HG03108 (cell line): ENCODE measurements around the gene IFI27L2.

ENCODE experiments used
- ATAC-seq: cut with Tn5 transposase; IDR thresholded peaks from one replicate; pipeline ENCODE4 v1.9.1; 2021; ENCODE audit warnings: moderate library complexity; ENCODE audit not compliant: unreplicated experiment

Gene IFI27L2

GRCh38 chr14:94103554-94104150 is 25.8 kb downstream of the IFI27L2 start:
- ATAC-seq = no peak

- no peak for ATAC-seq
Observed at GRCh38 chr14:94102768-94103482, 26.5 kb downstream of the IFI27L2 start.

GRCh38 chr14:94101748-94102147 is 27.7 kb downstream of the IFI27L2 start:
- ATAC-seq = no peak

GRCh38 chr14:94100847-94101246 is 28.6 kb downstream of the IFI27L2 start:
- no peak for ATAC-seq

- ATAC-seq = no peak
Observed at GRCh38 chr14:94099006-94099405, 30.4 kb downstream of the IFI27L2 start.

GRCh38 chr14:94098326-94098992 is 30.9 kb downstream of the IFI27L2 start:
- no peak for ATAC-seq

- no peak for ATAC-seq
Observed at GRCh38 chr14:94097091-94097490, 32.3 kb downstream of the IFI27L2 start.

GRCh38 chr14:94093418-94093817 is 36.0 kb downstream of the IFI27L2 start:
- no peak for ATAC-seq

GRCh38 chr14:94089479-94089878 is 39.9 kb downstream of the IFI27L2 start:
- no peak for ATAC-seq

- ATAC-seq = no peak
Observed at GRCh38 chr14:94088516-94088915, 40.9 kb downstream of the IFI27L2 start.

GRCh38 chr14:94087891-94088290 is 41.5 kb downstream of the IFI27L2 start:
- ATAC-seq = no peak

- ATAC-seq = peak; percentile 16
Observed at GRCh38 chr14:94081386-94081820, 48.0 kb downstream of the IFI27L2 start.

GRCh38 chr14:94080621-94081385 is 48.6 kb downstream of the IFI27L2 start, which contains the start of the genes DDX24 and IFI27L1:
Gene DDX24, minus strand, starts transcription at chr14:94081202. Its CDS starts 1,460 bp downstream, at chr14:94079742.
Gene IFI27L1, plus strand, starts transcription at chr14:94081310. Its CDS starts 15,628 bp downstream, at chr14:94096938.
- peak; percentile 99 for ATAC-seq

GRCh38 chr14:94079891-94080620 is 49.3 kb downstream of the IFI27L2 start:
- no peak for ATAC-seq

- no peak for ATAC-seq
Observed at GRCh38 chr14:94077823-94078222, 51.6 kb downstream of the IFI27L2 start.
